DOHH2 (cell line): ENCODE measurements around the gene FGF10.

Experiments used
- H3F3A ChIP-seq: fragments of 200-600 bp; sonication (generic), shearing (Covaris generic); 2 replicates; pipeline ENCODE4 v1.6.0; 2016; ENCODE audit warnings: antibody characterized with exemption, mild to moderate bottlenecking; ENCODE audit not compliant: control insufficient read depth, insufficient read depth
- H3K27ac ChIP-seq: fragments of 200-600 bp; sonication (generic); 2 replicates; pipeline ENCODE4 v1.5.1; 2014; ENCODE audit warnings: low read depth, mild to moderate bottlenecking, low read length, moderate library complexity
- H3K27me3 ChIP-seq: fragments of 200-600 bp; sonication (generic); 2 replicates; pipeline ENCODE4 v1.6.1; 2014; ENCODE audit warnings: mild to moderate bottlenecking, low read length, mixed read lengths; ENCODE audit not compliant: control insufficient read depth
- H3K36me3 ChIP-seq: fragments of 200-600 bp; sonication (generic); 2 replicates; pipeline ENCODE4 v1.6.1; 2014; ENCODE audit warnings: mild to moderate bottlenecking, low read length, moderate library complexity, mixed read lengths; ENCODE audit not compliant: control insufficient read depth
- H3K4me1 ChIP-seq: fragments of 200-600 bp; sonication (generic); 2 replicates; pipeline ENCODE4 v1.6.1; 2014; ENCODE audit warnings: mild to moderate bottlenecking, low read length, mixed read lengths; ENCODE audit not compliant: control insufficient read depth
- H3K4me2 ChIP-seq: fragments of 200-600 bp; sonication (generic); 2 replicates; pipeline ENCODE4 v1.6.0; 2014; ENCODE audit warnings: mild to moderate bottlenecking, low read length, moderate library complexity
- H3K4me3 ChIP-seq: fragments of 200-600 bp; sonication (generic); 2 replicates; pipeline ENCODE4 v1.5.1; 2014; ENCODE audit warnings: mild to moderate bottlenecking, low read length, mixed read lengths
- H3K79me2 ChIP-seq: fragments of 200-600 bp; sonication (generic); 2 replicates; pipeline ENCODE4 v1.6.1; 2014; ENCODE audit warnings: mild to moderate bottlenecking, low read length, mixed read lengths; ENCODE audit not compliant: control insufficient read depth
- H3K9me2 ChIP-seq: fragments of 200-600 bp; sonication (generic); replicated peaks from 2 replicates; pipeline ENCODE4 v1.6.1; 2014; ENCODE audit warnings: mild to moderate bottlenecking, low read length, mixed read lengths; ENCODE audit not compliant: control insufficient read depth
- H3K9me3 ChIP-seq: fragments of 200-600 bp; sonication (generic); 2 replicates; pipeline ENCODE4 v1.6.1; 2014; ENCODE audit warnings: antibody characterized with exemption, low read length, mixed read lengths; ENCODE audit not compliant: control insufficient read depth, insufficient read depth
- H4K20me1 ChIP-seq: fragments of 200-600 bp; sonication (generic); 2 replicates; pipeline ENCODE4 v1.6.0; 2014; ENCODE audit warnings: low read depth, mild to moderate bottlenecking, antibody characterized with exemption, low read length, moderate library complexity; ENCODE audit not compliant: control insufficient read depth, insufficient read depth
- EZH2phosphoT487 ChIP-seq: fragments of 200-600 bp; sonication (generic); IDR thresholded peaks from 2 replicates; pipeline ENCODE4 v1.6.1; 2017; ENCODE audit warnings: borderline replicate concordance, mild to moderate bottlenecking, antibody characterized with exemption, low read length, moderate library complexity, mixed read lengths
- TF ChIP-seq, protein P1 (sequence below): fragments of 200-600 bp; sonication (generic); IDR thresholded peaks from one replicate; pipeline ENCODE4 v1.5.1; 2014; ENCODE audit warnings: antibody characterized with exemption, mild to moderate bottlenecking, low read depth, low read length; ENCODE audit not compliant: poor library complexity, severe bottlenecking

The FGF10 gene

DNA sequence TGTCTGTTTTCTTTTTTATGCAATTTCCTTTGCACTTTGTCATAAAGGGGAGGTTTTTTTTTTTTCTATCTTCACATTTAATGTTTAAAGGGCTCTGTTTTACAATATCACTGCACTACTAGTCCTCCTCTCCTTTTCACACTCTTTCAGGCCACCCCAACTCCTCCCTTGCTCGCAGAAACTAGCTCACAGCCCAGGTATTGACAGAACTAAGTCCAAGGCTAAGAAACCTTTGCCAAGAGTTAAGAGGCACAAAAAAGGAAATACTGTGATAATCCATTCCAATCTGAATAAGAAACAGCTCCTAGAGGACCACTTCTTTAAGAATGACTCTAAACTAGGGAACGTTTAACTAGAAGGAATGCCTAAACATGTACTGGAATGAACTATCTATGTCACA, 1.1 kb upstream of the FGF10 start:
- TF ChIP-seq, protein P1, sequence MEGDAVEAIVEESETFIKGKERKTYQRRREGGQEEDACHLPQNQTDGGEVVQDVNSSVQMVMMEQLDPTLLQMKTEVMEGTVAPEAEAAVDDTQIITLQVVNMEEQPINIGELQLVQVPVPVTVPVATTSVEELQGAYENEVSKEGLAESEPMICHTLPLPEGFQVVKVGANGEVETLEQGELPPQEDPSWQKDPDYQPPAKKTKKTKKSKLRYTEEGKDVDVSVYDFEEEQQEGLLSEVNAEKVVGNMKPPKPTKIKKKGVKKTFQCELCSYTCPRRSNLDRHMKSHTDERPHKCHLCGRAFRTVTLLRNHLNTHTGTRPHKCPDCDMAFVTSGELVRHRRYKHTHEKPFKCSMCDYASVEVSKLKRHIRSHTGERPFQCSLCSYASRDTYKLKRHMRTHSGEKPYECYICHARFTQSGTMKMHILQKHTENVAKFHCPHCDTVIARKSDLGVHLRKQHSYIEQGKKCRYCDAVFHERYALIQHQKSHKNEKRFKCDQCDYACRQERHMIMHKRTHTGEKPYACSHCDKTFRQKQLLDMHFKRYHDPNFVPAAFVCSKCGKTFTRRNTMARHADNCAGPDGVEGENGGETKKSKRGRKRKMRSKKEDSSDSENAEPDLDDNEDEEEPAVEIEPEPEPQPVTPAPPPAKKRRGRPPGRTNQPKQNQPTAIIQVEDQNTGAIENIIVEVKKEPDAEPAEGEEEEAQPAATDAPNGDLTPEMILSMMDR = no peak
- Histone ChIP-seq H3K4me2 (no peak overlapping the region), H3K9me3 (no peaks in the 10 kb centered on the region; the same call in 1 of the 2 replicates), H3K4me1 (no peaks in the 10 kb centered on the region), H3K9me2 (no peaks in the 10 kb centered on the region), H3K4me3 (no peak overlapping the region), H3K27me3 (peaks cover 21% of the 10 kb centered on the region), H3K79me2 (no peaks in the 10 kb centered on the region), H3K36me3 (no peaks in the 10 kb centered on the region), H3K27ac (no peak overlapping the region), H3F3A (no peaks in the 10 kb centered on the region), H4K20me1 (no peaks in the 10 kb centered on the region)

DNA sequence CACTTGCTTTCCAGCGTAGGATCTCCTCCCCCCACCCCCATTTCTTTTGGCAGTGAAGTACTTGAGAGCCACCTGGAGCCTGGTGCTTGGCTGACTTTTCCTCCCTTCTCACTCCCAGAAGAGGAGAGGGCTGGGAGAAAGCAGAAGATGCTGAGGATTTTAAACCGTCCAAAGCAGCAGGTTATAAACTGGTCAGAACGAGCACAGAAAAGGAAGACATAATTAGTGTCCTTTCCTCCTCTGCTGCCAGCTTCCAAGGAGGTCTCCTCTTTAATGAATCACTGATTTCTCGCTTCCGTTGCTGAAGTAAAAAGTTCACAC, 563 bp upstream of the FGF10 start:
- H3K36me3 ChIP-seq = no peaks in the 10 kb centered on the region
- H3K4me2 ChIP-seq = no peak overlapping the region
- H3K27me3 ChIP-seq = peaks cover 21% of the 10 kb centered on the region
- no peaks in the 10 kb centered on the region; the same call in 1 of the 2 replicates for H3K9me3 ChIP-seq
- no peaks in the 10 kb centered on the region for H3K79me2 ChIP-seq
- H3K9me2 ChIP-seq = no peaks in the 10 kb centered on the region
- no peaks in the 10 kb centered on the region for H4K20me1 ChIP-seq
- H3K27ac ChIP-seq = no peak overlapping the region
- H3K4me3 ChIP-seq = no peak overlapping the region
- no peaks in the 10 kb centered on the region for H3F3A ChIP-seq
- TF ChIP-seq, protein P1 = no peak
- no peak for TF ChIP-seq EZH2phosphoT487
- no peaks in the 10 kb centered on the region for H3K4me1 ChIP-seq

DNA sequence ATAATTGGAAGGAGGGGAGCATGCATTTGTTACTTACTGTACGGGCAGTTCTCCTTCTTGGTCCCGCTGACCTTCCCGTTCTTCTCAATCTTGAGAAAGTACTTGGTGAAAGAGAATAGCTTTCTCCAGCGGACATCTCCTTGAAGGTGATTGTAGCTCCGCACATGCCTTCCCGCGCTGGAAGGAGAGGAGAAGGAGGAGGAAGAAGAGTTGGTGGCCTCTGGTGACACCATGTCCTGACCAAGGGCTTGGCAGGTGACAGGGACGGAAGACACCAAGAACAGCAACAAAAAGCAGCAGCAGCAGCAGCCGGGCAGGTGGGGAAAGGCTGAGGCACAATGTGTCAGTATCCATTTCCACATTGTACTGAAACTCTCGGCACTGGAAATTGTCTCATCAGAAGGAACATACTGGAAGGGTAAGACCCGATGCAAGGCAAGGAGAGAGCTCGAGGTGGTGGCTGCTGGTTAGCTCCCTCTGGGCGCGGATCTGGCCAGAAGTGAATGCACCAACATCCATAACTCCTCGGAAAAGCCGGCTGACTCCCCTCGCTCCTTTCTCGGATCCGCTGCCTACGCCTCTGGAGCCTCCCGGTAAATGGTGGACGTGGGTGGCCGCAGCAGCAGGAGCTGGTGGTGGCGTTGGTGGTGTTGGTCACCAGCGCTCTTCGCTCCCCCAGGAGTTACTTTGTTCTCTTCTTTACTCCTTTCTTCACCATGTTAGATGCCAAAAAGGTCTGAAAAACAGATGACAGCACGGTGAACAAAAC, 715 bp downstream of the FGF10 start:
- no peak overlapping the region for H3K4me3 ChIP-seq
- no peaks in the 10 kb centered on the region; the same call in 1 of the 2 replicates for H3K9me3 ChIP-seq
- no peaks in the 10 kb centered on the region for H3F3A ChIP-seq
- no peaks in the 10 kb centered on the region for H4K20me1 ChIP-seq
- no peaks in the 10 kb centered on the region for H3K4me1 ChIP-seq
- peaks cover 21% of the 10 kb centered on the region for H3K27me3 ChIP-seq
- H3K36me3 ChIP-seq = no peaks in the 10 kb centered on the region
- H3K4me2 ChIP-seq = no peak overlapping the region
- H3K9me2 ChIP-seq = no peaks in the 10 kb centered on the region
- TF ChIP-seq, protein P1 = no peak
- no peak for TF ChIP-seq EZH2phosphoT487
- H3K79me2 ChIP-seq = no peaks in the 10 kb centered on the region
- no peak overlapping the region for H3K27ac ChIP-seq
